Thyroid gland (tissue), 4 donors: ENCODE results near the gene EVA1C.

ENCODE experiments used
- POLR2A ChIP-seq, 2 donors: fragments of 450-650 bp; IDR thresholded peaks; one replicate each; pipeline ENCODE4 v1.6.1; 2017; ENCODE audit warnings: antibody characterized with exemption in 2 of 2, mild to moderate bottlenecking in 2 of 2, moderate library complexity in 1 of 2
- TF ChIP-seq, protein P1 (sequence below), 6 experiments: fragments of 200-600 bp in 3 of 6; fragments of 450-650 bp in 3 of 6; sonication (generic) in 3 of 6; IDR thresholded peaks; one replicate each; pipeline ENCODE4 v1.5.1; 2016 to 2019; ENCODE audit warnings: antibody characterized with exemption in 6 of 6, mild to moderate bottlenecking in 2 of 6, inconsistent platforms in 1 of 6, moderate library complexity in 1 of 6

DNA sequence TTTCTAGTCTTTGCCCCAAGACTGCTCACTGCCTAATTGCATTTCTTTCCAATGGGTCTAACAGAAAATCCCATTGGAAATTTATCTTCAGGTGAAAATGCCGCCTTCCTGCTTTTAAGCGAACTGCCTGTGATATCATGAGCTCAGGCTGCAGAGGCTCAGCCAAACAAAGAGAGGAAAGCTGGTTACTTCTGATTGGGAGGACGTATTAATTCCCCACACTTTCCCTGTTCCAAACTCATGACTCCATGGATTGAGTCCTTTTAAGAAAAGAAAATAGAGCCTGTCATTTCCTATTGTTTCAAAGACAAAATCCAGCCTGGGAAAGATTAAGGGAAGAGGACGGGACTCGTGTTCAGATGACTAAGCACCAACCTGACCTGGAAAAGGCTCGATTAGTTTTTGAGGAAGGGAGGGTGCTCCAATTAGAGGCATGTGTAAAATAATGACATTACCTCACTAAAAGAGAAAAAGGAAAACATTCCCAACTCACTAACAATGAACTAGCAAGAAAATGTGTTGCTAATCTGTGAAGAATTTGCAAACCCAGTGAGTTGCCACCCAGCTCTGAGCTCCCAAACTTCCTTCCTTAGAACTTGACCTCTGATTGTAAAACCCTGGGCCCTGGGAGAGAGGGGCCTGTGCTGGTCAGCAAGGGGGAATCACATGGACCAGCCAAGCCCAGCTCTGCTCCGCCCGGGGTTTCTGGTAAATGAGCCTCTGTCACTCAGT is 111.6 kb downstream of the EVA1C start:
- TF ChIP-seq, protein P1, sequence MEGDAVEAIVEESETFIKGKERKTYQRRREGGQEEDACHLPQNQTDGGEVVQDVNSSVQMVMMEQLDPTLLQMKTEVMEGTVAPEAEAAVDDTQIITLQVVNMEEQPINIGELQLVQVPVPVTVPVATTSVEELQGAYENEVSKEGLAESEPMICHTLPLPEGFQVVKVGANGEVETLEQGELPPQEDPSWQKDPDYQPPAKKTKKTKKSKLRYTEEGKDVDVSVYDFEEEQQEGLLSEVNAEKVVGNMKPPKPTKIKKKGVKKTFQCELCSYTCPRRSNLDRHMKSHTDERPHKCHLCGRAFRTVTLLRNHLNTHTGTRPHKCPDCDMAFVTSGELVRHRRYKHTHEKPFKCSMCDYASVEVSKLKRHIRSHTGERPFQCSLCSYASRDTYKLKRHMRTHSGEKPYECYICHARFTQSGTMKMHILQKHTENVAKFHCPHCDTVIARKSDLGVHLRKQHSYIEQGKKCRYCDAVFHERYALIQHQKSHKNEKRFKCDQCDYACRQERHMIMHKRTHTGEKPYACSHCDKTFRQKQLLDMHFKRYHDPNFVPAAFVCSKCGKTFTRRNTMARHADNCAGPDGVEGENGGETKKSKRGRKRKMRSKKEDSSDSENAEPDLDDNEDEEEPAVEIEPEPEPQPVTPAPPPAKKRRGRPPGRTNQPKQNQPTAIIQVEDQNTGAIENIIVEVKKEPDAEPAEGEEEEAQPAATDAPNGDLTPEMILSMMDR (IDR thresholded peaks at IDR 0.05): no peak
- no peak for TF ChIP-seq POLR2A (IDR thresholded peaks at IDR 0.05)
